Kidney capillary endothelial cell (primary cell): ENCODE measurements around the gene BTAF1.
"Not testable (repeated sequence)": the region's sequence is repeated elsewhere in the genome, so short reads cannot be mapped to it uniquely, and the experiment has no call there.

Experiments
- DNase-seq: peaks from one replicate; pipeline ENCODE4 v3.0.0-alpha.2; 2018; ENCODE audit warnings: low spot score

Gene BTAF1

DNA sequence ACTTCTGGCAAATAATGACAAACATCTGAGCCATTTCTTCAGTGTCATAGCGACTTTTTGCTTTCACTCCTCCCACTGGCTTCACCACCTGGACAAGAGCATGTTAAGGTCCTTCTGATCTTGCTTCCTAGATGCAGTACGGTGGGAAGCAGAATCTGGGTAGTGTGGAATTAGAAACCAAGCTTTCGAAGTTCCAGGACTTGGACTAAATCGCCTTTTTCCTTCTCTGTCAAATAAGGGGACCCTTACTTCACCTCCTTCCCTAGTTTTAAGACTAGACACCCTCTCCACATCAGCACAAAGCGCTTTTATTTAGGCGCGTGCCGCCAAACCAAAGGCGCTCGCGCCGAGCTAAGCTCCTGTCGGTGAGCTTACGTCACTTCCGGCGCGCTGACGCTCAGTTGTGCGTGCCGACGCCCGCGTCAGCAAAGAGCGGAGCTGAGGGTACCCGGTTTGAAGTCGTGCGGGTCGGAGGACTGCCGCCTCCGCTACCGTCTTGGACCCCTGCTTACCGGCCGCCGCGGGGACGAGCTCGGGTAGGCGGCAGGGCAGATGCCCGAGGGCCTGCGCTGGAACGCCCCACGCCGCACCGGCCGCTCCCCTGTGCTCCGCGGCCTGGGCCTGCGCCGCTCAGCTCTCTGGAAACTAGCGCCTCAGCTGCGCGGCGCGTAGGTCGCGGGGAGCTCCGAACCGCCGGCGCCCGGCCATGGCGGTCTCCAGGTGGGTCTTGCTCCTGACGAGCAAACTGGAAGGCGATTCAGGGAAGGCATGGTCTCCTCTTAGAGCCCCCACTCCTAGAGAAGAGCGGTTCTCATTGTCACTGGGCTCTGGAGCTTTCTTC is at the start of gene BTAF1:
BTAF1 (plus strand) TSS at position 400 of the 841 bp plus-strand sequence; CDS start at position 707, 307 bp downstream.
- peak; percentile 86 for DNase-seq

DNA sequence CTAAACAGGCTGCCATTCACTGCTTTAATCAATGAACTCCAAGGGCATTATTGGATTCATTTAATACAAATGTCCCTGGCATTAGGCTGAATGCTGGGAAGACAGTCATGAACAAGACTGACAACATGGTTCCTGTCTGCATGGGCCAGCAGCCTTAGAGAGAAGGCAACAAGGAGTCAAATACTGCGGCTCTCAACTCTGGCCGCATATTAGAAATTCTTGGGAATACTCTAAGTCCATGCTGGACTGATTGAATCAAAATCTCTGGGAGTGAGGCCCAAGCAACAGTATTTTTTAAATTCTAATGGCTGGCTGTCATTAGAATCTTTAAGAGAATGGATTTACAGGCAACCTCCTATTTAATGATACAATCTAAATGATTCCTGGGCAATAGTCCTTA is 48.4 kb upstream of the BTAF1 start:
- DNase-seq, result no peak

DNA sequence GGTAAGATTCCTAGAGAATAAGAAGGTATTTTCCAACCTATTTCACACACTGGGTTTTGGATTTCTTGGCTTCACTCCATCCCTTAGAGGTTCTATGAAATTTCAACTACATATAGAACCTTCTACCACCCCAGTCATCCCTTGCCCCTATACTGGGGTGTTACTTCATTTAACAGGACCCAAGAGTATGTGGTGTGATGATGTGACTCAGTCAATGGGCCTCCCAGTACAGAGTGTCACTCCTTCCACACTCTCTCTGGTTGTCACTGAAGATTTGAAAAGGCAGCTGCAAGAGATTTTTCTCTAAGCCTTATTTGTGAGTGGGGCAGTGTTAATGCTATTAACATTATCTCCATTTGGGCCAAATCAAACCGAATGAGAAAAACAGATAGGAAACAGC is 47.8 kb upstream of the BTAF1 start:
- no peak for DNase-seq

DNA sequence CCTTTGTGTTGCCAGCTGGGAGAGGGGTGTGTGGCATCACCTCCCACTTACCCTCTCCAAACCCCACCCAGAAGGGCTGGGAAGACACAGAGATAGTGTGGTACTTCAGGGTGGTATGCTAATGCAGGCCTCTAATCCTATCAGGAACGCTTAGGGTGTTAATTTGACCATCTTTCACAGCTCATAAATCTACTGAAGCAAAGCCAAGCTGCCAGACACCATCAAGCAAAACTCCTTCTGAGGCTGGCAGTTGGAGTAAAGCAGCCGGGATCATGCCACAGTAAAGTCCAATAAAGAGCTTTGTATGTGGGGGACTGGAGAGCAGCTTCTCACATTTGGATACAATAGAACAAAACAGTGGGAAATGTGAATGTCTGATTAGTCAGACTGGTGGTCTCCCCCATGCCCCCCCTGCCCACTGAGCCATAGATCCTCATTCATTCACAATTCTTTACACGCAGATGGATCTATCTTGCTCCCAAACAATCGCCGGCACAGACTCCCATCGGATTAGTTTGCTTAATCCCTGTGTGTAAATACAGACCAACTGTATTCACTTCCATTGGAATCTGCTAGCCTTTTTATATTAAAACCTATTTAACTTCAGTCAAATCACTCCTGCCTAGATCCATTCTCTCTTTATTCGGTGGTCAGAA is 43.9 kb upstream of the BTAF1 start:
- no peak for DNase-seq

DNA sequence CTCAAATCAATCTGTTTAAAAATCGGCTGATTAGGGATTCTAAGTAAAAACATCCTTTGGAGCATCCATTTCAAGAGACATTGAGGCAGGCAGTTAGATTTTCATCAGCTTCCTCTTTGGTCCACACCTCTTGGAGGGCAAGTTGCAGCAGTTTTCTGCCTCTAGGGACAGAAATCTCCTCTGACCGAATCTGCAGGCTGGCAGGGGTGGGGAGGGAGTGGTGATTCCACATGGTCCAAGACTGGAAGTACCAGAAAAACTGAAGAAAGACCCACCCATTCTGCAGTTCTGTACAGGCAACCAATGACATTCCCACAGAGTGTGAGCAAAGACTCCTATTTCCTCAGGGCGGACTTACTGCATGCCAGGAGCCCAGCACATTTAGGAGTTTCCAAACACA is 43.3 kb upstream of the BTAF1 start:
- DNase-seq, result no peak

DNA sequence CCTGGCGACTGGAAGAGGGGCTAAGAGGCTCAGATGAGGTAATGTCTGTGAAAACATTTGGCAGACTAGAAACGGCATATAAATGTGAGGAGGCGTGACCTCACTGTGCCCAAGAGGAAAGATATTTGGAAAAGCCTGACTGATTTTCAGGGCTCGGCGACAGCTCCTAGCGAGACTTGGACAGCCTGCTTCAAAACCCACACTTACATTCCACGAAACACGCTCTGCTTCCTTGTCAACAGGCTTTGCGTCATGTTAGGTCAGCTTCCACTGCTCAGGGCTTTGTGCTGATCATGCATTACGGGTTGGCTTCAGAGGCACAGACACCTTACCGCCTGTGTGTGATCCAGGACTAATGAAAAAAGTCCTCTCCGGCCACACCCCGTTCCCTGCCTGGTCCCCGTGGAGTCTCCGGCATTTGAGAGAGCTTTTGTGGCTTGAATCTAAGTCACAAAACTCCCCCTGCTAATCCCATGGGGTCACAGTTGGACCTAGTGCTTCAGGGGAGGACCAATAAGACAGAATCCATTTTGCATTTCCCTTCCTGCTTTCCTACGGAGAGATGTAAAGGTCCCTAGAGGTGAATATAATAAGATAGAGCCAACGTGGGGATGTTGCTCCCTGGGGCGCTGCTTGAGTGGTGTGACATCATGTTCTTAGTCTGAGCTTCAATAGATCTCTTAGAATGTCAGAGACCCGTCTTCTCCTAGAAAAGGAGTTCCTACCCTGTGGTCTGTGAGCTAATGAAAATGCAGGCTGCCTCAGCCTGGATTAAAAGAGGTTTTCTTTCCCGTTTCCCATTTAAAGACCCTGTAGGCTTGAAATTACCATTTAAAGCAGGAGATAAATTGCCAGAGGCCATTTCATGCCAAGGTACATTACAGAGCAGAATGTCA is 39.8 kb upstream of the BTAF1 start:
- DNase-seq, result no peak

DNA sequence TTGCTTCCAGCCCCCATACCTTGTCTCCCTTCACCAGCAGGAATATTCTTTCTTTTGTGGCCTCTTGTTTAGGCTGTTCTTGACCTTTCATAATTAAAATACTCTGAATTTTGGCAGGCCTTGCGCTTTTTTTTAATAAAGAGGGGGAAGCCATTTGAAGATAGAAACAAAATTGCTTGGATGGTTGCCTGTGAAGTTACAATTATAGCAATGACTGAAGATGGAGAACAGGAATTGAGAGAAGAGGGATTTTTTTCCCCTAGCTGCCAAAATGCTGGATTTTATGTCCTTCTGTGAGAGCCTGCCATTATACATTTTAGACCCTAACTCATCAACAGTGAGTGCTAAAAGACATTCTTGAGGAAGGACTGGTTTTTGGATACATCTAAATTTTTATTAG is 39.0 kb upstream of the BTAF1 start:
- no peak for DNase-seq

DNA sequence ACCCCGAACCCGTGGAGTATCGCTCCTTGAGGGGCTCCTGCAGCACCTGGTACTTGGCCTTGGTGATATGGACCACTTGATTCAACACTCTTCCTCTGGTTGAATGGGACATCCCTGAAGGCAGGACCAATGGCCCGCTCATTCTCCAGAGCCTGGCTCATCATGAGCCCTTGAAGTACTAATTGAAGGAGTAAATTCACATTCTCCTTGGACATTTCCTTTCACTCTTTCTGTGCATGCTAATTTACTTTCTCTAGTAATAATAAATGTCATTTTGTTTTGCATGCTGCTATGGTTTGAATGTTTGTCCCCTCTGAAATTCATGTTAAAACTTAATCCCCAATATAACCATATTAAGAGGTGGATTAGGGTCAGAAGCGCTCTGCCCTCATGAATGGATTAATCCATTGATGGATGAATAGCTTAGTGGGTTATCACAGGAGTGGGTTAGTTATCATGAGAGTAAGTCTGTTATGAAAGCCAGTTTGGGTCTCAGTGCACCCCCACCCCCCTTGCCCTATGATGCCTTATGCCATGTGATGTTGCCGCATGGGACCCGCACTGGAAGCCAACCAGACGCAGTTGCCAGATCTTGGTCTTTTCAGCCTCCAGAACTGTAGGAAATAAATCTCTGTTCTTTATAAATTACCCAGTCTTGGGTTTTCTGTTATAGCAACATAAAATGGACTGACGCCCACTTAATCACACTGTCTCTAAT is 38.0 kb upstream of the BTAF1 start:
- no peak for DNase-seq

DNA sequence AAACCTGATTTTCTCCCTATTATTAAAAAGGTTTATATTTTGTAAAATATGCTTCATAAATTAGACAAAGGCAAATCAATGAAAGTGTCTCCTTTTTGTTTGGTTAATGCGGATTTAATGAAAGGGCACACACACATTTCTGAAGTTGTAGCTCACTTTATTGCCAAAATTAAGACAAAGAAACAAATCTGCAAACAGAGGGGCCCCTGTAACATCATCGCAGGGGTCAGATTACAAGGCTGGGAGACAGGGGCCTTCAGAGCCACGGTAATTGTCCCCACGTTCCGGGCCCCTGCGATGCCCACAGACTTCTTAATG is 36.7 kb upstream of the BTAF1 start:
- DNase-seq, result no peak

DNA sequence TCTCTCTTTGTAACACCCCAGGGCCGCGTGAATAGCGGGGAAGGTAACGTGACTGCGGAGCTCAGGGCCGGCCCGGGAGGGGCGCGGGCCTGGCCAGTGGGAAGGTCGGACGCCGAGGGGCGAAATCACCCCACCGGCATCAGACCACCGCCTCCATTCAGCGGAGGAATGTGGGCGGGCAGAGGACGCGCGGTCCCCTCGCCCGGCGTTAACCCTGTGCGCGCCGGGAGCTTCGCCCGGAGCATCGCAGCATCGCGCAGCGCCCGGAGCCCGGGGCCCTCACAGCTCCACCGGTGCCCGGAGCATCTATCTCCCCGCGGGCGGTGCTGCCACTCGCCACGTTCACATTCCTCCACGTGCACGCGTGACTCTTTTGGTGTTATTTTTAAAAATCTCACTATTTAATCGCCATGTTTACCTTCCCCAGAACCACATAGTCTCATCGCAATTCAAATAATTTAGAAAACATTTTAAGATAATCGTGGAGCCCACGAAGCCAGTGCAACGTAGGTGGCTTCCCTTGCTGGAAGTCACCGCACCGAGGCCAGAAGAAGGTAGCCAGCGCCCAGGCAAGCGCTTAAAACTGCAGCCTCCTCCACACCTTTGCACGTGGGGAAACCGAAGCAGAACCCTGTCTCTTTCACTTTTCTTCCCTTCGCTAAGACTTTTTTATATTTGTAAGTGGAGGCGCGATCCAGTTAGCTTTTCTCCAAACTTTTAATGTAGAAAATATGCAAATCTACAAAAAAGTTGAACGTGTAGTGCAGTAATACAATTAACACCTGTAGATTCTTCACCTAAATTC is 36.1 kb upstream of the BTAF1 start:
- DNase-seq, result peak; percentile 12

DNA sequence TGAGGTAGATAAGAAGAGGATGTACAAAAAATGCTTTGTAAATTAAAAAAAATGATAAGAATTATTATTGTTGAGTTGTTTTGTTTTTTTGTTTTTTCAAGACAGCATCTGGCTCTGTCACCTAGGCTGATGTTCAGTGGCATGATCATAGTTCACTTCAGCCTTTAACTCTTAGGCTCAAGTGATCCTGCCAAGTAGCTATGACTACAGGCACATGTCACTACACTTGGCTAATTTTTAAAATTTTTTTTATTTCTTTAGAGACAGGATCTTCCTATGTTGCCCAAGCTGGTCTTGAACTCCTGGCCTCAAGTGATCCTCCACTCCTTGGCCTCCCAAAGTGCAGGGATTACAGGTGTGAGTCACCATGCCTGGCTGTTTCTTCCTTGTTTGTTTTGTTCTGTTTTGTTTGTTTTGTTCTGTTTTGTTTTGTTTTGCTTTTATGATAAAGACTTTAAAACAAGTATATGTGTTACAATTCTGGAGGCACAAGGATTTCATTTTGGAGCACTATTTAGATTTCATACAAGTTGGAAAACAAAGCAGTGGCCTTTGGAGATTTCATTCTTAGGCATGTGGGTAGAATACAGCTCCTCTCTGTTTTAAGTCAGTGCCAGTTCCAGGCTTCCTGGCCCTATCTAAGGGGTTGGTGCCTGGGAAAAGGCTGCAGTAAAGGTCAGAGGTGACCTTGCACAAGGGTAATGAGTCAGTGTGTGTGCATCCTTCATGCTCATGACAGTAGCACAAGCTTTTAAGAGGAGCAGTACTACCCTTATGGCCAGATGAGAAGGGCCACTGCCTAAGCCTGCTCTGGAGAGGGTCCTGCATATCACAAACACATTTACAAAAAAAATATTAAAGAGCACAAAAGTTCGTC is 32.2 kb upstream of the BTAF1 start:
- peak; percentile 81 for DNase-seq

DNA sequence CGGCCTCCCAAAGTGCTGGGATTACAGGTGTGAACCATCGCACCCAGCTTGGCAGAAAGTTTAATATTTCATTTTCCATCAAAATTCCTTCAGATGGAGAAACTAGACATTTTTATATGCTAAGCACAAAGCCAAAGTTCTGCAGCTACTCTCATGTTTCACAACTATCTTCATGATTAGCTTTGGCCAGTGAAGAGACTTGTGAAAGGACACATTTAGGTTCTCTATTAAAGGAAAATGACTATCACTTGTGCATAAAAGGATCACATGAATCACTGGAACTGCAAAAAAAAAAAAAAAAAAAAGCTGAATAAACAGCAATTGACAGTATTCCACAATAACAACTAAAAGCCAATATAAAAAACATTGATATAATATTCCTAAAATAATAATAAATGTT is 30.5 kb upstream of the BTAF1 start:
- no peak for DNase-seq

DNA sequence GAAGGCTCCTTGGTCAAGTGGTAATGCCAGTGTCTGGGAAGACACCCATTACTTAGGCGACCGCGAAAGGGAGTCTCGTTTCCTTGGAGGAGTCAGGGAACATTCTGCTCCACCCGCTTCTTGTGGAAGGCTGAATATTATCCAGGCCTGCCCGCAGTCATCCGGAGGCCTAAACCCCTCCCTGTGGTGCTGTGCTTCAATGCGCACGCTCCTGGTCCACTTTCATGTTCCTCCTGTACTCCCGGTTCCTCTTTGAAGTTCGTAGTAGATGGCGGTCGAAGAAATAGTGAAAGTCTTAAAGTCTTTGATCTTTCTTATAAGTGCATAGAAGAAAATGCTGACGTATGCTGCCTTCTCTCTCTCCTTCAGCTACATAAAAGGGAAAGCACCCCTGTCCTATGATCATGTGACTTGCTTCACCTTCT is 29.3 kb upstream of the BTAF1 start:
- DNase-seq, result not testable (repeated sequence)

DNA sequence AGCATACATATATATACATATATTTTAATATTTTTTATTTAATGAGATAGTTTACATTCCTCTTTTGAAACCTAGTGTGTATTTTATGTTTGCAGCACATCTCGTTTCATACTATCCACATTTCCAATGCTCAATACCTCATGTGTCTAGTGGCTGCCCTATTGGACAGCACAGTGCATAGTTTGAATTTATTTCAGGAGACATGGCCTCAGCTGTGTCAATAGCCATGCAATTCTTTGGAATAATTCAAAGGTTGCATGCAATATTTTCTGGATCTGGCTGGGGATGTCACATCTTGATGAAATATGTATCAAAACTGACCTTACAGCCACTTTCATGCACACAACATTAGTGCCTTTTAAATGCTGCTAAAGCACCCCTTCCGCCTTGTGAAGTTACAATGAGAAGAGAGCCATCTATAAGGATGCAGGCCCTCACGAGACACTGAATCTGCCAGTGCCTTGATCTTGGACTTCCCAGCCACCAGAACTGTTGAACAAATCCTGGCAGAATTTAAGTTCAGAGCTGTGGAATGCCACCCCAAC is 27.3 kb upstream of the BTAF1 start:
- DNase-seq, result no peak

DNA sequence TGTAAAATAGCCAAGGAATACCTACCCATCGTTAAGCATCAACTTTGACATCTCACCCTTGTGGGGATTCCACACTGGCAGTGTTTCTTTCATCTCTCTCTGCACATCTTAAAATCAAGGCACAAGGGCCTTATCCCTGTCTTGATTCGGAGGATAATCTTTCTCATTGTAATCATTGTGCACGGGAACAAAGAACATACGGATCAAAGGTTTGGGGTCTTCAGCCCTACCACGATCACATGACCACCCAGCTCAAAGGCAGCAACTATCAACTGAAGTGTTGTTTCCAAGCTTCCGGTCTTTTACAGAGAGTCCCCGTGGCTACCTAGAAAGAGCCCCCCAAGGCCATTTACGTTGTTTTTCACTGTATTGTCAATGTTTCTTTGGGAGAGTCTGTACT is 26.1 kb upstream of the BTAF1 start:
- no peak for DNase-seq

DNA sequence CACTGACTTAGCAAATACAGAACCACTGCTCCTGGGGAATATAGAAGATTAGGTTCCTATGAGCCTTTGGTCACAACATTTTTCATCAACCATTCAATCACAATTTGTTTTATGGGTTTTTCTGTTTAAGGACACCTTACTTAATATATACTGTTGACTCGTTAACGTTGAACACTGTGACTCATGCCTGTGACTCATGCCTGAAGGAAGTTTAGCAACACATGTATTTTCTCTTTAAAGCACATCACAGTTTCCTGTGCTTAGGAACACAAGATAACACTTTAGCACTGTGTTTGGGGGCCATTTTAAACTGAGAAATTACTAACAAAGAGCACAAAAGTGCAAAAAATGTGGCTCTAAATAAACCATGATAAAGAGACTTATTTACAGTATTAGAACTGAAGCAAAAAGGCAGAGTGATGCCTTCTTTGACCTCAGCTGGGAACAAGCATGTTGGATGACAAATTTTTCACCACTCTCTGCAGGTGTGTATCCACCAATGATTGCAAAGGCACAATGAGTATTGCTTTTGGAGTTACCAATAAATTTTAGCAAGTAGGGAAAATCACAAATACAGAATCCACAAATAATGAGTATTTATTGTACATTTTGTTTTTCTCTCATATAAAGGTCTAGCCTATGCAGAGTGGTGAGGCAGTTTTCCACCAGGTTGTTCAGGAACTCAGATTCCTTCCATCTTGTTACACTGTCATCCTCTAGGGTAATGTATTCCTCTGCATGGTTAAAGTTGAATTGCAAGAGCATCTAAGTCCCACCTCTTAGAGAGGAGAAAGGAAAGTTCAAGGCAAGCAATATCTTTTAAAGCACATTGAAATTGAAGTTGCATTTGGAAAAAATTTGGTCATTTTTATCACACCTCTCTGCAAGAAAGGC is 21.5 kb upstream of the BTAF1 start:
- DNase-seq, result peak; percentile 92

DNA sequence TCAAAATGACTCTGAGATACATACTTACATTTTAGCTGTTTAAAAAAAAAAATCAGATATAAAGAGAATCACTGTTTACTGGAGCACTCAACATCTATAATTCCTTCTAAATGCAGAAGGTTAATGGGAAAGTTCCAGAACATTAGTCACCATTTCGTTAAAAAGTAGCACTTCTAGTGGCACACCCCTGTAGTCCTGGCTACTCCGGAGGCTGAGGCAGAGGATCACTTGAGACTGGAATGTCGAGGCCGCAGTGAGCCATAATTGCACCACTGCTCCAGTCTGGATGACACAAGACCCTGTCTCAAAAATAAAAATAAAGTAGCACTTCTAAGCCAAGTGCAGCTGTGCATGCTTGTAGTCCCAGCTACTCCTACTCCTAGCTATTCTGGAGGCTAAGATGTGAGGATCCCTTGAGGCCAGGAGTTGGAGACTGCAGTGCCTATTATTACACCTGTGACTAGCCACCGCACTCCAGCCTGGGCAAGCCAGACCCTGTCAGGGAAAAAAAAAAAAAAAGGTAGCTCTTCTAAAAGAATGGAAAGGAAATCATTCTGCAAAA is 16.5 kb upstream of the BTAF1 start:
- no peak for DNase-seq

DNA sequence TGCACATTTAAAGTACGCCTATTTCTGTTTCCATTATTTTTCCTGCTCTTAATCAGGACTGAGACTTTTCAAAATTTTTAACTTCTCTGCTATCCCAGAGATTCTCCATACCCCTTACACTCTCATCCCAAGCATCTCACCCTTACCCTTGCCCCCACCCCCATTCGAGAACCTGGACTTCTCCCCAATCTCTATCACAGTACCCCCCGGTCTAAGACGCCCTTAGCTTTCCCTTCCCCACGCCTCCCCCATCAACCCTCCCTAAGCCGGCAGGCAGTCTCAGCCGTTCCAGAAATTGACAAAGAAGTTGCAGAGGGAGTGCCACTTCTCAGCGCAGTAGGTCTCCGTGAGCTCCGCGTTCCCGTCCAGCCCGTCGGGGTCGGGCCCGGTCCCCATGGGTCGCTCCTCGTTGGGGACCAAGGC is 15.6 kb upstream of the BTAF1 start:
- DNase-seq, result no peak
